ENCODE results near the gene PNPLA2. TPM values are rescaled to one million over a fixed set of nuclear protein-coding genes. Genes with fewer than 3 reads are reported as not detected.

Gene PNPLA2
- total RNA-seq, 3 donors from 2014 or later (not counting 1 experiment from before 2014, with no cell fraction given) = 184 to 218 (median 201) TPM

DNA sequence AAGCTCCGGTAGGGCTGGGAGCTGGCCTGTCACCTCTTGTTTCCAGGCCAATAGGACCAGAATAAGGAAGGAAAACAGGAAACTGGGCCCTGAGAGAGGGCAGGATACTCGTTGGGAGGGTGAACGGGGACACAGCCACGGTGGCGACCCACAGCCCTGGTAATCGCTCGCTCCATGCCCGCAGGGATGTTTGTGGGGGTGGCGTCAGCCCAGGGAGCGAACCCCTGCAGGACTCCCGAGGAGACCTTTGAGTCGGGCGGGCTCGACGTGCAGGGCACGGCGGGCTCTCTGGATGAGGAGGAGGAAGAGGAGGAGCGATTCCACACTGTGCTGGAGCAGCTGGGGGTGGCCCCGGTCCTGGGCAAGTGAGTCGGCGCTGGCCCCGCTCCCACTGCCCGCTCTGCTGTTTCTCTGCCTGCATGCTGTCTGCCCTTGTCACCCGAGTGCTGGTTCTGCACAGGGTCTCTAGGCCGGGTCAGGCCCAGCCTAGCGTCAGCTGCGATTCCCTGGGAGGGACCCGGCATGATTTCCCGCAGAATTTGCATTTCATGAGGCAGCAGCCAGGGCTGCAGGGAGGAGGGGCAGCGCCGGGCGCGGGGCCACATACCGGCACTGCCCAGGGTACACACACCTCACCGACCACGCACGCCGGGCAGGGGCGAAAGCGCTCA lies 10.6 kb downstream of the PNPLA2 start:
- intact Hi-C loops (cut with micrococcal nuclease) = no loop called here
- Histone ChIP-seq H3K9me3 (ENCODE audit: control insufficient read depth, insufficient read depth, low read length) (no peaks in the 10 kb centered on the region), H3K27me3 (ENCODE audit: control insufficient read depth, insufficient read depth, low read length) (peaks cover 19% of the 10 kb centered on the region), H3K27ac (ENCODE audit: low read length) (no peak overlapping the region), H3K36me3 (ENCODE audit: control insufficient read depth, insufficient read depth, low read length) (peaks cover 6% of the 10 kb centered on the region), H3K4me3 (ENCODE audit: low read length) (no peak overlapping the region), H3K4me1 (ENCODE audit: control insufficient read depth, insufficient read depth, low read length) (peaks cover 70% of the 10 kb centered on the region)
- no peak for DNase-seq
- Mint-ChIP-seq H3K36me3 (no peaks in the 10 kb centered on the region), H3K4me1 (peaks cover 0 to 37% of the 10 kb centered on the region in 2 donors), H3K27ac (no peak overlapping the region), H3K27me3 (ENCODE audit: low read depth in 2 of 2) (peaks cover 8 to 35% of the 10 kb centered on the region in 2 donors), H3K4me3 (peak overlapping the region; percentile 72), H3K9me3 (no peaks in the 10 kb centered on the region)
- WGBS (ENCODE audit: insufficient coverage) = 16% methylated on average over 40 of the region's 40 CpGs
- ATAC-seq = no peak
- TF ChIP-seq CTCF (IDR thresholded peaks at IDR 0.05) = no peak

DNA sequence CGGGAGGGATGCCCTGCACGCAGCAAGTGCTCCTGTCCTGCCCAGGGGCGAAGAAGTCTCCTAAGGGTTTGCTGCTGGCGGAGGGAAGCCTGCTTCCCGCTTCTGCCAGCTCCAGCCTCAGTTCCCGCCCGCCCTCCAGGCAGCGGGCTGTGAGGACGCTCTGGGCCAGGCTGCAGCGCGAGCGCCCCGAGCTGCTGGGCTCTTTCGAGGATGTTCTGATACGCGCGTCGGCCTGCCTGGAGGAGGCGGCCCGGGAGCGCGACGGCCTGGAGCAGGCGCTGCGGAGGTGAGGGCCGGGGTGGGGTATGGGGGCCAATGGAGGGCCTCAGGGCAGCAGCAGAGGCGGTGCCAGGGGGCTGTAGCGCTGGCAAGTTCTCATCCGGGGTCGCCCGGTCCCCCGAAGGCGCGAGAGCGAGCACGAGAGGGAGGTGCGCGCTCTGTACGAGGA lies 11.2 kb downstream of the PNPLA2 start:
- no peaks in the 10 kb centered on the region for H3K36me3 Mint-ChIP-seq
- 3% methylated on average over 39 of the region's 39 CpGs for WGBS (ENCODE audit: insufficient coverage)
- Histone ChIP-seq H3K9me3 (ENCODE audit: control insufficient read depth, insufficient read depth, low read length) (no peaks in the 10 kb centered on the region), H3K36me3 (ENCODE audit: control insufficient read depth, insufficient read depth, low read length) (peaks cover 4% of the 10 kb centered on the region), H3K4me1 (ENCODE audit: control insufficient read depth, insufficient read depth, low read length) (peaks cover 76% of the 10 kb centered on the region), H3K4me3 (ENCODE audit: low read length) (no peak overlapping the region), H3K27ac (ENCODE audit: low read length) (no peak overlapping the region), H3K27me3 (ENCODE audit: control insufficient read depth, insufficient read depth, low read length) (peaks cover 19% of the 10 kb centered on the region)
- H3K4me1 Mint-ChIP-seq = peaks cover 0 to 37% of the 10 kb centered on the region in 2 donors
- H3K9me3 Mint-ChIP-seq = no peaks in the 10 kb centered on the region
- DNase-seq = no peak
- intact Hi-C loops (cut with micrococcal nuclease) = no loop called here
- ATAC-seq = peak in 1 of 3 donors; percentile 5
- H3K4me3 Mint-ChIP-seq = peak overlapping the region; percentile 72
- TF ChIP-seq CTCF (IDR thresholded peaks at IDR 0.05) = no peak
- H3K27ac Mint-ChIP-seq = no peak overlapping the region
- peaks cover 8 to 35% of the 10 kb centered on the region in 2 donors for H3K27me3 Mint-ChIP-seq (ENCODE audit: low read depth in 2 of 2)

DNA sequence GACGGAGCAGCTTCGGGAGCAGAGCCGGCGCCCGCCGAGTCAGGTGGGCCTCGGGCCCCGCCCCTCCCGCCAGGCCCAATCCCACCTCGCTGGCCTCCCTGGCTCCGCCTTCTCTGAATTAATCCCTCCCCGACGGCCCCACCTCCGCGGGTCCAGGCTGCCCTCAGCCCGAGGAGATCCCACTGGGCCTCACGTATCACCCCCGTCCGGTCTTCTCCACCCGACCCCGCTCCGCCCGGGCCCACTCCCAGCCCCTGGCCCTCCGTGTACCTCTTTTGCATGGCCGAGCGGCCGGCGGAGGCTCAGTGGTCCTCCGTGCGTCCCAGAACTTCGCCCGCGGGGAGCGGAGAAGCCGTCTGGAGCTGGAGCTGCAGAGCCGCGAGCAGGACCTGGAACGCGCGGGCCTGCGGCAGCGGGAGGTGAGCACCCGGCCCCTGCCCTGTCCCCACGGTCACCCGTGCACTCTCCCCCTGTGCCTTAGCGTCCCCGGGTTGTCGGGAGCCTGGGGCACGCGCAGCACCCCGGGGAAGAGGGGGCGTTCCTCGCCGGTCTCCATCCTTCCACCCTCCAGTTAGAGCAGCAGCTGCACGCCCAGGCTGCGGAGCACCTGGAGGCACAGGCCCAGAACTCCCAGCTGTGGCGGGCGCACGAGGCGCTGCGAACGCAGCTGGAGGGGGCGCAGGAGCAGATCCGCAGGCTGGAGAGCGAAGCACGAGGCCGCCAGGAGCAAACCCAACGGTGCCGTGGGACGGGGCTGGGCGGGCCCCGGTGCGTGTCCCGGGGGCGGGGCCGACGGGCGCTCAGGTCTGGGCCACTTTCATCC lies 11.8 kb downstream of the PNPLA2 start:
- H3K36me3 ChIP-seq (ENCODE audit: control insufficient read depth, insufficient read depth, low read length) = no peaks in the 10 kb centered on the region
- peaks cover 19% of the 10 kb centered on the region for H3K27me3 ChIP-seq (ENCODE audit: control insufficient read depth, insufficient read depth, low read length)
- H3K4me3 Mint-ChIP-seq = peak overlapping the region; percentile 72
- no peak overlapping the region for H3K27ac ChIP-seq (ENCODE audit: low read length)
- H3K36me3 Mint-ChIP-seq = no peaks in the 10 kb centered on the region
- ATAC-seq = peak; percentile 45 to 67 (median 63)
- peaks cover 82% of the 10 kb centered on the region for H3K4me1 ChIP-seq (ENCODE audit: control insufficient read depth, insufficient read depth, low read length)
- intact Hi-C loops (cut with micrococcal nuclease) = no loop called here
- H3K4me3 ChIP-seq (ENCODE audit: low read length) = no peak overlapping the region
- WGBS (ENCODE audit: insufficient coverage) = 2% methylated on average over 78 of the region's 78 CpGs
- no peak overlapping the region for H3K27ac Mint-ChIP-seq
- no peak for TF ChIP-seq CTCF (IDR thresholded peaks at IDR 0.05)
- H3K9me3 Mint-ChIP-seq = no peaks in the 10 kb centered on the region
- DNase-seq = peak in 1 of 2 donors; percentile 79
- peaks cover 0 to 37% of the 10 kb centered on the region in 2 donors for H3K4me1 Mint-ChIP-seq
- H3K27me3 Mint-ChIP-seq (ENCODE audit: low read depth in 2 of 2) = peaks cover 8 to 35% of the 10 kb centered on the region in 2 donors
- no peaks in the 10 kb centered on the region for H3K9me3 ChIP-seq (ENCODE audit: control insufficient read depth, insufficient read depth, low read length)
